HepG2 (cell line): ENCODE results near the gene SGF29. TPM values are rescaled to one million over a fixed set of nuclear protein-coding genes. Genes with fewer than 3 reads are reported as not detected.
A peak's percentile ranks its signal among the peaks of the same experiment; 100 is the strongest.

Experiments used
- ATAC-seq: fragments of 200-7000 bp; cut with Tn5 transposase; 3 replicates; pipeline ENCODE4 v1.9.1; 2020; ENCODE audit warnings: mild to moderate bottlenecking, moderate library complexity
- BruUV-seq: library from RNA; stranded (reverse); fragments of 400-500 nt; replicated peaks from 2 replicates; lab custom pipeline; 2021; lab: Mats Ljungman, UMichigan
- CTCF ChIA-PET: fragments of 300-600 bp; formaldehyde crosslinking; extraction: SDS; loops from one replicate; lab custom pipeline; 2021; ENCODE audit warnings: low total read pairs, inconsistent platforms, low intra/inter-chr PET ratio; lab: Yijun Ruan, JAX
- POLR2A ChIA-PET: fragments of 350-600 bp; sonication (Branson Sonifier 250); formaldehyde crosslinking; loops from one replicate; lab custom pipeline; 2020; ENCODE audit warnings: antibody characterized with exemption, inconsistent platforms; lab: Yijun Ruan, JAX
- DNase-seq: peaks from one replicate; pipeline ENCODE4 v3.0.0-alpha.2; 2015; ENCODE audit warnings: low spot score
- FAIRE-seq: peaks from 3 replicates; lab custom pipeline; 2011; peaks lifted over from hg19 to GRCh38; lab: Jason Lieb, UNC
- H2AFZ ChIP-seq: one replicate; pipeline ENCODE4 v1.6.1; 2011; ENCODE audit warnings: low read length, inconsistent platforms
- H3K27ac ChIP-seq: fragments of 300-600 bp; 3 replicates; pipeline ENCODE4 v1.8.0; 2011; ENCODE audit warnings: mixed run types, mild to moderate bottlenecking, mixed read lengths, low read length, inconsistent platforms; ENCODE audit not compliant: insufficient read depth; ENCODE audit errors: extremely low read length
- H3K27me3 ChIP-seq, 2 experiments: fragments of 200-600 bp in 1 of 2; 2 replicates in 1 of 2; 3 replicates in 1 of 2; pipeline versions ENCODE4 v1.6.0 to v1.8.0; 2011; ENCODE audit warnings: low read length in 2 of 2, mild to moderate bottlenecking in 2 of 2, moderate library complexity in 2 of 2, inconsistent platforms in 1 of 2; ENCODE audit not compliant: insufficient read depth in 2 of 2, control insufficient read depth in 1 of 2
- H3K36me3 ChIP-seq, 2 experiments: fragments of 200-600 bp in 1 of 2; replicated peaks in 1 of 2; 2 replicates in 1 of 2; 3 replicates in 1 of 2; pipeline versions ENCODE4 v1.5.1 to v1.8.0; 2011; ENCODE audit warnings: low read length in 2 of 2, inconsistent platforms in 1 of 2; ENCODE audit not compliant: insufficient read depth in 2 of 2, control insufficient read depth in 1 of 2
- H3K4me1 ChIP-seq: 2 replicates; pipeline ENCODE4 v1.5.1; 2012; ENCODE audit warnings: low read length, inconsistent platforms; ENCODE audit not compliant: insufficient read depth
- H3K4me2 ChIP-seq: 2 replicates; pipeline ENCODE4 v1.6.0; 2011; ENCODE audit warnings: low read depth, low read length, inconsistent platforms
- H3K4me3 ChIP-seq, 3 experiments: fragments of 200-600 bp in 1 of 3; sonication (generic), shearing (Covaris generic) in 1 of 3; replicated peaks in 1 of 3; 2 replicates each; pipeline ENCODE4 v1.5.1; 2011 to 2016; ENCODE audit warnings: low read length in 3 of 3, inconsistent platforms in 2 of 3, low read depth in 2 of 3, mild to moderate bottlenecking in 2 of 3, control low read depth in 1 of 3, mixed read lengths in 1 of 3; ENCODE audit not compliant: insufficient read depth in 1 of 3
- H3K79me2 ChIP-seq: one replicate; pipeline ENCODE4 v1.6.1; 2011; ENCODE audit warnings: low read length, inconsistent platforms; ENCODE audit not compliant: insufficient read depth
- H3K9ac ChIP-seq: 2 replicates; pipeline ENCODE4 v1.6.0; 2011; ENCODE audit warnings: mild to moderate bottlenecking, low read depth, low read length, inconsistent platforms; ENCODE audit not compliant: insufficient read depth
- H3K9me3 ChIP-seq: 2 replicates; pipeline ENCODE4 v1.5.1; 2012; ENCODE audit warnings: mild to moderate bottlenecking, low read length
- H4K20me1 ChIP-seq: 2 replicates; pipeline ENCODE4 v1.6.0; 2011; ENCODE audit warnings: inconsistent platforms, mild to moderate bottlenecking, low read length, moderate library complexity; ENCODE audit not compliant: insufficient read depth
- ARNTL ChIP-seq: sonication (generic); formaldehyde crosslinking; IDR thresholded peaks from 2 replicates; pipeline ENCODE4 v1.4.0; 2020; ENCODE audit warnings: mild to moderate bottlenecking, missing genetic modification reagents
- MAFF ChIP-seq: IDR thresholded peaks from 2 replicates; pipeline ENCODE4 v1.6.1; 2011; ENCODE audit warnings: low read depth, low read length, improper control_type of control experiment
- MAZ ChIP-seq, 2 experiments: sonication (generic) in 1 of 2; formaldehyde crosslinking in 1 of 2; IDR thresholded peaks; 2 replicates each; pipeline versions ENCODE4 v1.5.0 to v1.6.1; 2012 to 2020; ENCODE audit warnings: low read depth in 2 of 2, mild to moderate bottlenecking in 2 of 2, borderline replicate concordance in 1 of 2, improper control_type of control experiment in 1 of 2, low read length in 1 of 2, missing genetic modification reagents in 1 of 2, moderate library complexity in 1 of 2
- NFIB ChIP-seq: sonication (generic); formaldehyde crosslinking; IDR thresholded peaks from 2 replicates; pipeline ENCODE4 v1.9.0; 2021; ENCODE audit warnings: missing genetic modification reagents, mild to moderate bottlenecking, borderline replicate concordance
- PHB2 ChIP-seq: fragments of 450-650 bp; IDR thresholded peaks from 2 replicates; pipeline ENCODE4 v1.6.1; 2018; ENCODE audit not compliant: partially characterized antibody
- ZNF570 ChIP-seq: sonication (generic); formaldehyde crosslinking; IDR thresholded peaks from 2 replicates; pipeline ENCODE4 v1.4.0; 2020; ENCODE audit warnings: mild to moderate bottlenecking, missing genetic modification reagents, borderline replicate concordance
- ZNF619 ChIP-seq: sonication (generic); formaldehyde crosslinking; IDR thresholded peaks from 2 replicates; pipeline ENCODE4 v1.4.0; 2020; ENCODE audit warnings: mild to moderate bottlenecking, missing genetic modification reagents
- ZNF652 ChIP-seq: IDR thresholded peaks from 2 replicates; pipeline ENCODE4 v1.6.1; 2016; ENCODE audit warnings: low read depth, borderline replicate concordance
- ZNF660 ChIP-seq: sonication (generic); formaldehyde crosslinking; IDR thresholded peaks from 2 replicates; pipeline ENCODE4 v1.5.1; 2020; ENCODE audit warnings: mild to moderate bottlenecking, low read depth, missing genetic modification reagents, borderline replicate concordance
- WGBS: methylation state at CpG from one replicate; pipeline ENCODE4 v1.1.6; 2017; ENCODE audit warnings: low lambda C conversion rate; 5-methylcytosine and 5-hydroxymethylcytosine counted together
- in situ Hi-C: cut with HindIII; loops from 2 replicates; pipeline ENCODE4 v1.10.0; 2017; ENCODE audit warnings: low pct_unique_long_range_greater_than_20kb; ENCODE audit not compliant: extremely low pct_ligation_motif_present
- intact Hi-C: fragments of 100-400 bp; cut with micrococcal nuclease; formaldehyde crosslinking; loops from one replicate; pipeline ENCODE4 v1.10.0; 2022; ENCODE audit not compliant: unreplicated experiment
- polyA plus RNA-seq, 8 experiments: library from polyadenylated mRNA; depleted of rRNA in 3 of 8; stranded (reverse) in 7 of 8; unstranded in 1 of 8; fragments of >200 nt; fragmentation: Illumina TruSeq in 4 of 8; extraction: Trizol in 4 of 8; gene quantifications; 2 replicates each; pipeline versions ENCODE4 v1.2.1 to v1.2.3, GENCODE V29; 2011 to 2016; ENCODE audit warnings: low read depth in 4 of 8, missing spikeins in 1 of 8, mixed read lengths in 1 of 8; ENCODE audit not compliant: insufficient read depth in 1 of 8
- total RNA-seq, 5 experiments: library from RNA; depleted of rRNA; stranded (reverse); fragments of >200 nt; fragmentation: Illumina TruSeq; extraction: Trizol; gene quantifications; 2 replicates each; pipeline ENCODE4 v1.2.3, GENCODE V29; 2016; ENCODE audit warnings: low read depth in 1 of 5
- TF ChIP-seq, protein P1 (sequence below): sonication (generic); formaldehyde crosslinking; IDR thresholded peaks from 2 replicates; pipeline ENCODE4 v1.4.0; 2020; ENCODE audit warnings: missing genetic modification reagents; ENCODE audit errors: not compliant biosample characterization
- TF ChIP-seq, protein P2 (sequence below): IDR thresholded peaks from 2 replicates; pipeline ENCODE4 v1.4.0; 2020; ENCODE audit warnings: mild to moderate bottlenecking, missing genetic modification reagents

The SGF29 gene
- total and polyA plus RNA-seq, 2 of the 13 experiments (the other 11 are each of a cell fraction or from before 2014, with no cell fraction given) = 5.0 to 29.4 TPM

DNA sequence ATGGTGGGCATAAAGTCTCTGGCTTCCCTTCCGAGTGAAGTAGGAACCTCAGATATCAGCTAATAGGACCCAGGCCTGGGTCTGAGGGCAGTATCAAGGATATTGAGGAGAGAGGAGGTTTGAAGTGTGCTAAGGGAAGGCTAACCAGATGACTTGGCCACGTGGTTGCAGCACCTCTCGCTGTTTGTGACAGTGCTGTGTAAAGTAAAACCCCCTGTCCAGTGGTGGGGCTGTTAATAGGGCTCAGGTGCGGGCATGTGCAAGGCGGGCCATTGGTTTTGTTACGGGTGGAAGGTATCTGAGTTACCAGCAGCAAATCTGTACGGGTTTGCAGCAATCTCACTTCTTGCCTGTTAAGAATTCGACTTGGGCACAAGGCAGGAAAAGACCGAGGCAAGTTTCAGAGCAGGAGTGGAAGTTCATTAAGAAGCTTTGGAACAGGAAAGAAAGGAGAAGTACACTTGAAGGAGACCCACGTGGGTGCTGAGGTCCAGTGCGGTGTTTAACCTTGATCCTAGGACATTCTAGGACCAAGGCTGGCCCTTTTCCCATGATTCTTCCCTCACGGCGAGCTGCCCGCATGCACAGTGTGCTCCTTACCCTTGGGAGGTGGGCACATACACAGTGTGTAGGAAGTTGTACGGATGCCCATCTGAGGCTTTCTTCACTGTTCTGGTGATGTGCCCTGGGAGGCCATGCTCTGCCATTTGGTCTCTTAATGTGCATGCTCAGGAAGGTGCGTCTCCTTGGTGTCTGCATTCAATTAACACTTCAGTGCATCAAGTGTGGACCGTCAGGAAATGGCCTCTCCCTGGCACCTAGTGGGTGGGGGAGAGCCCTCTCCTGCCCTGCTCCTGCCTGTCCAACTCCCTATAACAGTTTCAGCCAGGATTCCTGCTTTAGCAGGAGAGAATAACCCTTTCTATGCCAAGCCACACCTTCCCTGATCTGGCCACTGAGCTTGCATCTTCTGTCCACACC, 20.3 kb downstream of the SGF29 start:
- Histone ChIP-seq H3K9ac (no peak overlapping the region), H3K27me3 (no peaks in the 10 kb centered on the region), H3K27ac (no peak overlapping the region)
- FAIRE-seq = no peak
- TF ChIP-seq, protein P1, sequence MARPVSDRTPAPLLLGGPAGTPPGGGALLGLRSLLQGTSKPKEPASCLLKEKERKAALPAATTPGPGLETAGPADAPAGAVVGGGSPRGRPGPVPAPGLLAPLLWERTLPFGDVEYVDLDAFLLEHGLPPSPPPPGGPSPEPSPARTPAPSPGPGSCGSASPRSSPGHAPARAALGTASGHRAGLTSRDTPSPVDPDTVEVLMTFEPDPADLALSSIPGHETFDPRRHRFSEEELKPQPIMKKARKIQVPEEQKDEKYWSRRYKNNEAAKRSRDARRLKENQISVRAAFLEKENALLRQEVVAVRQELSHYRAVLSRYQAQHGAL (CRISPR knock-in tag) = no peak
- TF ChIP-seq ZNF619 (CRISPR knock-in tag) (no peak), PHB2 (no peak), ZNF652 (CRISPR knock-in tag) (0 out of 2 replicates have a peak, but pooled peaks have one; percentile 30)
- TF ChIP-seq, all 625 proteins: peak for 1
- CTCF ChIA-PET = no interaction called here
- POLR2A ChIA-PET = interaction anchor here (1.4 kb wide), 1 partner anchor 23 kb away, joined by 6 read pairs; the partner anchor contains the start of gene SULT1A2
- intact Hi-C loops (no loop called here), in situ Hi-C loops (no loop called here)
- Histone ChIP-seq H3K36me3 (peaks cover 2 to 5% of the 10 kb centered on the region in 2 experiments; a peak in 4 of 5 replicates), H3K4me2 (no peak overlapping the region), H3K9me3 (no peaks in the 10 kb centered on the region), H2AFZ (no peak overlapping the region), H3K79me2 (no peaks in the 10 kb centered on the region), H3K4me1 (no peaks in the 10 kb centered on the region), H3K4me3 (no peak overlapping the region), H4K20me1 (no peaks in the 10 kb centered on the region)
- 92% methylated on average over 17 of the region's 17 CpGs for WGBS
- BruUV-seq = no TSS peak
- no peak for ATAC-seq
- no peak for DNase-seq

DNA sequence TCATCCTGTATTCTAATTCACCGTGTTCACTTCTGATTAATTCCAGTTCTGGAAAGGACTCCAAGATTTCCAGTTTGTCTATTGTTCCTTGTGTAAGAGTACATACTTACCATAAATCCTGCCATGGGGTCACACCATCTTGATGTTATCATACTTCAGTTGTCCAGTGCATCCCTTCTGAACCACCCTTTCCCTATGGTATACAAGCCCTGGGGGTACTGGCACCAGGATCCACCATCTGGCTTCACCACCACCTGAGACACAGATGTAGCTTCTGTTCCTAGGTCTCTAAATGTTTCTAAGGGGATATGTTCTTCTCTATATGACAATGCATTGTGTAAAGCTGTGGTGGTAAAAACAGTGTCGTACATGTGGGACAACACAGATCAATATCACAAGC, 21.2 kb downstream of the SGF29 start:
- Histone ChIP-seq H3K27me3 (no peaks in the 10 kb centered on the region), H3K27ac (no peak overlapping the region), H3K9ac (no peak overlapping the region), H3K9me3 (no peaks in the 10 kb centered on the region), H3K79me2 (no peaks in the 10 kb centered on the region), H3K36me3 (peaks cover 2 to 5% of the 10 kb centered on the region in 2 experiments; a peak in 4 of 5 replicates), H3K4me3 (no peak overlapping the region), H3K4me2 (no peak overlapping the region), H2AFZ (no peak overlapping the region), H4K20me1 (no peaks in the 10 kb centered on the region), H3K4me1 (no peaks in the 10 kb centered on the region)
- WGBS = 98% methylated on average over 2 of the region's 2 CpGs
- in situ Hi-C loops (no loop called here), intact Hi-C loops (no loop called here)
- ChIA-PET CTCF (no interaction called here), POLR2A (no interaction called here)
- DNase-seq (no peak), FAIRE-seq (no peak), ATAC-seq (no peak)
- no TSS peak for BruUV-seq
- no peak for TF ChIP-seq NFIB (CRISPR knock-in tag)
- TF ChIP-seq, protein P2, sequence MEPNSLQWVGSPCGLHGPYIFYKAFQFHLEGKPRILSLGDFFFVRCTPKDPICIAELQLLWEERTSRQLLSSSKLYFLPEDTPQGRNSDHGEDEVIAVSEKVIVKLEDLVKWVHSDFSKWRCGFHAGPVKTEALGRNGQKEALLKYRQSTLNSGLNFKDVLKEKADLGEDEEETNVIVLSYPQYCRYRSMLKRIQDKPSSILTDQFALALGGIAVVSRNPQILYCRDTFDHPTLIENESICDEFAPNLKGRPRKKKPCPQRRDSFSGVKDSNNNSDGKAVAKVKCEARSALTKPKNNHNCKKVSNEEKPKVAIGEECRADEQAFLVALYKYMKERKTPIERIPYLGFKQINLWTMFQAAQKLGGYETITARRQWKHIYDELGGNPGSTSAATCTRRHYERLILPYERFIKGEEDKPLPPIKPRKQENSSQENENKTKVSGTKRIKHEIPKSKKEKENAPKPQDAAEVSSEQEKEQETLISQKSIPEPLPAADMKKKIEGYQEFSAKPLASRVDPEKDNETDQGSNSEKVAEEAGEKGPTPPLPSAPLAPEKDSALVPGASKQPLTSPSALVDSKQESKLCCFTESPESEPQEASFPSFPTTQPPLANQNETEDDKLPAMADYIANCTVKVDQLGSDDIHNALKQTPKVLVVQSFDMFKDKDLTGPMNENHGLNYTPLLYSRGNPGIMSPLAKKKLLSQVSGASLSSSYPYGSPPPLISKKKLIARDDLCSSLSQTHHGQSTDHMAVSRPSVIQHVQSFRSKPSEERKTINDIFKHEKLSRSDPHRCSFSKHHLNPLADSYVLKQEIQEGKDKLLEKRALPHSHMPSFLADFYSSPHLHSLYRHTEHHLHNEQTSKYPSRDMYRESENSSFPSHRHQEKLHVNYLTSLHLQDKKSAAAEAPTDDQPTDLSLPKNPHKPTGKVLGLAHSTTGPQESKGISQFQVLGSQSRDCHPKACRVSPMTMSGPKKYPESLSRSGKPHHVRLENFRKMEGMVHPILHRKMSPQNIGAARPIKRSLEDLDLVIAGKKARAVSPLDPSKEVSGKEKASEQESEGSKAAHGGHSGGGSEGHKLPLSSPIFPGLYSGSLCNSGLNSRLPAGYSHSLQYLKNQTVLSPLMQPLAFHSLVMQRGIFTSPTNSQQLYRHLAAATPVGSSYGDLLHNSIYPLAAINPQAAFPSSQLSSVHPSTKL = no peak
- no peak for TF ChIP-seq ZNF570
- no peak for TF ChIP-seq ARNTL (CRISPR knock-in tag)
- no peak for TF ChIP-seq MAFF
- no peak for TF ChIP-seq MAZ (IDR thresholded peaks at IDR 0.05; ENCODE audit: borderline replicate concordance, low read depth, low read length)
- TF ChIP-seq MAZ (CRISPR knock-in tag; IDR thresholded peaks at IDR 0.05; ENCODE audit: low read depth) = no peak
- TF ChIP-seq ZNF660 (CRISPR knock-in tag) = no peak
